GM21529 (cell line): ENCODE results near the gene PAFAH1B1.

Source experiments
- ATAC-seq: cut with Tn5 transposase; IDR thresholded peaks from one replicate; pipeline ENCODE4 v1.9.1; 2021; ENCODE audit not compliant: unreplicated experiment

The PAFAH1B1 gene

DNA sequence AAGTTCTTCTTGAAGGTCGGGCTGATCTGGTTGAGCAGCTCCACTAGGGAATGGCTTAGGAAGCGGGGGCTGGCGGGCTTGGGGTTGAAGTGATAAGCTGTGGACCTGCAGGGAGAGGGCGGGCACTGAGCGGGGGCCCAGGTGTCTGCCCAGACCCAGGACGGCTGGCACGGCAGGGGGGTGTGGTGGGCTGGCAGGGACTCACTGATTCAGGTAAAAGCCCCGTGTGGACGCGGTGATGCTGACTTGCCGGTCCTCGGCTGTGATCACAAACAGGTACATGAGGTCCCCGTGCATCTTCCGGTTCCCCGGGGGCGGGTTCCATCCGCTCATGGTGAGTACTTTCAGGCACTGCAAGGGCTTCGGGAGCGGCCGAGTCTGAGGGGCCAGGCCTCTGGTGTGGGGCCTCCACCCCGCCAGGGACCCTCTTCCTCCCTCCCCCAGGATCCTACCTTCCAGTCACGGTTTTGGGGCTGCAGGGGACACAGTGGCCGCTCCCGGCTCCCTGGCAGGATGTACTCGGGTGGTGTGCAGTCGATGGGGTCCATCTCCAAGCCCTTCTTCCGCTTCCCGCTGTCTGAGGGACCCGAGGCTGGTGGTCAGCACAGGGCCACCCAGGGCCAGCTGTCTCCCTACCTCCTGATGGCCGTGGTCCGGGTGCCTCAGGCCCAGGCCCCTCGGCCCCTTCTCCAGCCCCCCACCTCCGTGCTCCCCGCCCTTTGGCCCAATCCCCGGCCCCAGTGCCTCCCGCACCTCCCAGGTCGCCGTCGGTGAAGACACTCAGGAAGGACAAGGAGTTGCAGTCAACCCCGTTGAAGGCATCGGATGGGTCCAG lies 107.9 kb downstream of the PAFAH1B1 start:
- ATAC-seq = no peak

DNA sequence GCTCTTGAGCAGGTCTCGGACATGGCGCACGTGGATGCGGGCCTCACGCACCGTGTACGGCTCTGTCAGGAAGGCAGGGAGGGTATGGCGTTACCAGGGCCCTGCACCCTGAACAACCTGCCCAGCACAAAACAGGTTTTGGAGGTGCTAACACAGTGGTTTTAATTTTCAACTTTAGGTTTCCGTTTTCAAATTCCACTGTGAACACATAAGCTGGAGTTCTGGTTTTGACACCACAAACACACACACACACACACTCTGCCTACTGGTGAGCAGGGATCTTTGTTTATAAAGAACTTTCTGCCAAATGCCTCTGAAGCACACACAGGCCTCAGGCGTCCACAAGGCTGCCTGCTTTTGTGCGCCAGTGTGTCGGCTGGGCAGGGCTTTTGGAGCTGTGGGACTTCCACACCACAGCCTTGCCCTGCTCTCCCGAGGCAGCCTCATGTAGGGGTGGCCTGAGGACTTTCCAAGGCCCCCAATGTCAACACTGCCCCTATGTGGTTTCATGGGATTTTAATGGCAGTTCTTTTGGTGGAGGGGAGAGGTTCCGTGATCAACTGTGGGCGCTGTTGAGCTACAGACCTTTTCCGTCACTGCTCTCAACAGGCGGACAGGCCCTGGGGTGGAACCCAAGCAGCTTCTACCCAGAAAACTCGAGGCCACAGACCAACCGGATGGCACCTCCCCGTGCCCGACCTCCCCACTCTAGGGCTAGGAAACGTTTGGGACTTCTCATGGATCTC lies 108.7 kb downstream of the PAFAH1B1 start:
- ATAC-seq = no peak

DNA sequence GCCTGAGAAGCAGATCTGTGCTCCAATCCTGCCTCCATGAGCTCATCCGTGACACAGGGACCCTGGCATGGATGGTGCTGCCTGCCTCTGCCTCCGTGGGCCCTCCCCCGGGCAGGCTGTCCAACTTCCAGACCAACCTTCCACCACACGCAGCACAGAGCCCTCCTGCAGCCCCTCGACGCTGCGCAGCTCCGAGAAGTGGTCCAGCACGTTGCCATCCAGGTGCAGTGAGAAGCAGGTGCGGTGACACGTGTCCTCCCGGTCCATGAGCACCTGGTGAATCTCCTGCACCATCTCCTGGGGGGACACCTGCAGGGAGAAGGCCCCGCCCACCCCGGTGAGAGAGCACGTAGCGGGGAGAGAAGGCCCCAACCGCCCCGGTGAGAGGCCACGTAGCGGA lies 109.7 kb downstream of the PAFAH1B1 start:
- ATAC-seq = no peak

DNA sequence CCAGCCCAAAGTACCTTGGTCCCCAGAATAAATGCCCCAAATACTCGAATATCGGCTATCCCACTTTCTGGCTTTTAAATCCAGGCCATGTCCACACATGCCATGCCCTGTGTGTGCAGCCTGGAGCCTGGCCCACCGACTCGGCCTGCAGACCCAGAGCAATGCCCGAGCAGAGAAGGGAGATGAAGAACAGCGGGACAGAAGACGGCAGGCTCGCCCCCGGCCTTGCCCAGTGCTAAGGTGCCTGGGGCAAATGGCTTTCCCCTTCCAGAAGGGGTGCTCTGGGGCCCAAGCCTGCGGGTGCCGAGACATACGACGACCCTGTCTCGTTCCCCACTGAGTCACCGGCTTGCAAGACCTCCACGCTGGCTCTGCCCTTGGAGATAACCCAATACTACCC lies 110.2 kb downstream of the PAFAH1B1 start:
- no peak for ATAC-seq

DNA sequence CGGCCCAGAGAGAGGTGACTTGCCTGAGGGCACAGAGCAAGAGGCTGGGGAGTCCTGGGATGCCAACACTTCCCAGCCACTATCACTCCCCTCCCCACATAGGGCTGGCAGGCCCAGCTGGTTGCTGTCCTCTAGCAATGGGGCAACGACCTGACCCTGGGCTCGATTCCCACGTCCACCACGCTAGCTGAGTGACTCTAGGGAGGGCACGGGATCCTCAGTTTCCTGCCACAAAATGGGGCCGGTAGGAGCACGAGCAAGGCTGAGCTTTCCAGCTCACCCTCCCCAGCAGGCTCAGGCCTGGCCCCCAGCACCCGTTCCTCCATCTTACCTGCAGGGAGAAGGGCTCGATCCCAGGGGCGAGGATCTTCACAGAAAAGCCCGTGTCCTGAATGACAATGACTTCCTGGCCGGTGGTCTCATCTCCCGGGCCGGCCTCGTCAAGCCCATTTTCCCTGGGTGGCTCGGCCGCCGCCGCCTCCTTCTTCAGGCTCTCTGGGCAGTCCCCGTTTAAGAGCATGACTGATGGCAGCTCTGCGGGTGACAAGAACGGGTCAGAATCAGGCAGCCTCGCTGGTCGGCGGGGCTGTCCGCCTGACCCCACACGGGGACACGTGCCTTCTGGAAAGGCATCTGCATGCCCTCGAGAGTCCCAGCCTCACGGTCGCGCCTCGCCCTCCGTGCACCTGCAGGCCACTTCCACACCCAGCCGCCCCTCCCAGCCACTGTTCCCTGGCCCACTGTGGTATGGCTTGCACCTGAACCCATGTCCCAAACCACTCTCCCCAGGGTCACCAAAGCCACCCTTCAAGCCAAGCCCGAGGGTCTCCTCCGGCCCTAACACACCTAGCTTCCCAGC lies 110.8 kb downstream of the PAFAH1B1 start:
- ATAC-seq = no peak

DNA sequence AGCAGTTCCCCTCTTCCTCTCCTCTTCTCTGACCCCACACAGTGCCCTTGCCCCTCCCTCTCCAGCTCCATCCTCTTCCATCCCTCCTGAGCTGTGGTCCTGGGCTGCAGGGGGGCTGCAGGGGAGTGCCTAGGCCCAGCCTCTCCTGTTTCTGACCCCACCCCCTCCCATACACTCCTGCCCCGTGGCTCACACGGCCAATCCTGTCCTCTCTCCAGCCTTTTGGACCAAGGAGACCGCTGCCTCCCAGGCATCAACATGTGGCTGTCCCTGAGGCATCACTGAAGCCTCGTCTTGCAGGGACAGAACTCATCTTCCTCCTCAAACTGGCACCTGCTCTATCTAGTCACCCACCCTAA lies 111.4 kb downstream of the PAFAH1B1 start:
- no peak for ATAC-seq

DNA sequence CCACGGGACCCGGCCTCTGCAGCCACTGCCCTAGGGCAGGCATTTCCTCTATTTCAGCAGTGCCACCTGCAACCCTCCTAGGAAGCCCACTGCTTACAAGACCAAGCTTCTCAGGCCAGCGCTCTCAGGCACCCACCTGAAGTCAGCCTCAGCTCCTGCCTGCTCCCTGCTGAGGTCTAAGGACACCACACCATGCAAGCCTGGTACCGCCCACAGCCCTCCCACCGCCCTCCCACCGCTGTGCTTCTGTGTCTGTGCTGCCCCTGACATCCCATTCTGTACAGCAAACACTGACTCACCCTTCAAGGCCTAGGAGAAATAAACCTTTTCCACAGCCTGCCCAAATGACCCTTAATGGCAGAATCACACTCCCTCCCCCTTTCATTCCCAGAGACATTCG lies 111.8 kb downstream of the PAFAH1B1 start:
- ATAC-seq = no peak

DNA sequence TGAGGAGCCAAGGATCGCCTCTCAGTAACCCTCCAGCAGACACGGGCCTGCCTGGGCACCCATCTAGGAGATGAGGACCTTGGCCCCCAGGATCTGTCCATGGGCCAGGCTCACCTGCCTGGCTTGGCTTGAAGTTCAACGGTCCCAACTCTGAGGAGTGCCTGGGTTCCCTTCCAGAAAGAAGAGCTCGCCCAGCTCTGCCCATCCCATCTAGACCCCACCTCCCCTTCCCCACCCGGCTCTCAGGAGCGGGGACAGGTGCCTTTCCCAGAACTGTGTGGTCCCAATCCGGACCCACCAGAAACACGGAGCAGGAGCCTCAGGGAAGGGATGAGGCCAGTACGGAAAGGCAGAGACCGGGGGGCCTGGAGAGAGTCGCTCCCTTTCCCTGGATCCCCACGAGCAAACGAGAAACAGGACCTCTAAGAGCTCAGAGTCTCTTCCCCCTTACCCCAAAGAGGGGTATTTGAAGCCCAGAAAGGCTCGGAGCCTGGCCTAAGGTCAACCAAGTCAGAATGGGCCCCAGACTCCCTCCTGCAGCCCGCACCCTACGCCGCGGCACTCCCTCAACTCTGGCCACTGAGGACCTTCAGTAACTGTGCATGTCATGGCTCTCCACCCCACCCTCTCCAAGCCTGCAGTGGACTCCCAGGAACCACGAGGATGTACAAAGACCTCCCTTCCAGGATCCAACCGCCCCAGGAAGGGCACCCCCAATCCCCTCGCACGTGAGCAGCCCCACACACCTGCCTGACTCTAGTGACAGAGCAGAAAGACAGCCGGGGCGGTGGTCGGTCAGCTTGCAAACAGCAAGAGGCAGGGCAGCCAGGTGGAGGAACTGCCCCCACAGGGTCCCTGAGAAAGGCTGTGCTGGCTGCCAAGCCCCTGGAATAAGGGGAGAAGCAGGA lies 112.7 kb downstream of the PAFAH1B1 start:
- ATAC-seq = no peak

DNA sequence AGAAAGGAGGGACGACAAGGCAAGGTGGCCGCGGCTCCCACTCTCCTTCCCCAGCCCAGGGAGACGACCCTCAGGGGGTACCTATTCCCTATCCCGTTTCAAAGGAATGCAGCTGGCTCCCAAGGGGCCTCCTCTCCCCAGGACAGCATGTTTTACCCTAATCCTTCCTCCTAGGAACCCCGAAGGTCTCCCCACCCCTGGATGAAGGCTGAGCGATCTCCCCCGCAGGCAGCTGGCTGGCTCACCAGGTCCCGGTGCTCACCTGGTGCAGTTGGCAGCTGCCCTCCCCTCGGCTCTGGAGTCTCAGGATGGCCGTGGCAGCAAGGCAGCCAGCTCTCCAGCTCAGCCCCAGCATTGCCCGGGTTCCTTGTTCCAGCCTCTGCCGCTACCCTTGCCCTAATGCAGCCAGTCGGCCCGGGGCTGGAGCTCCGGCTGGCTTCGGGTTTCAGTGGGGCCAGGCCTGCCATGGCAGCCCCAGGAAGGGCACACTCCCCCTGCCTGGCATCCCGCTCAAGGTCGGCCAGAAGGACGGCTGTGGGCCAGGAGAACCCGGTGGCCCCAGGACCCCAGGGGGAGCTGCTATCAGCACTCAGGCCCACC lies 113.6 kb downstream of the PAFAH1B1 start:
- ATAC-seq = no peak

DNA sequence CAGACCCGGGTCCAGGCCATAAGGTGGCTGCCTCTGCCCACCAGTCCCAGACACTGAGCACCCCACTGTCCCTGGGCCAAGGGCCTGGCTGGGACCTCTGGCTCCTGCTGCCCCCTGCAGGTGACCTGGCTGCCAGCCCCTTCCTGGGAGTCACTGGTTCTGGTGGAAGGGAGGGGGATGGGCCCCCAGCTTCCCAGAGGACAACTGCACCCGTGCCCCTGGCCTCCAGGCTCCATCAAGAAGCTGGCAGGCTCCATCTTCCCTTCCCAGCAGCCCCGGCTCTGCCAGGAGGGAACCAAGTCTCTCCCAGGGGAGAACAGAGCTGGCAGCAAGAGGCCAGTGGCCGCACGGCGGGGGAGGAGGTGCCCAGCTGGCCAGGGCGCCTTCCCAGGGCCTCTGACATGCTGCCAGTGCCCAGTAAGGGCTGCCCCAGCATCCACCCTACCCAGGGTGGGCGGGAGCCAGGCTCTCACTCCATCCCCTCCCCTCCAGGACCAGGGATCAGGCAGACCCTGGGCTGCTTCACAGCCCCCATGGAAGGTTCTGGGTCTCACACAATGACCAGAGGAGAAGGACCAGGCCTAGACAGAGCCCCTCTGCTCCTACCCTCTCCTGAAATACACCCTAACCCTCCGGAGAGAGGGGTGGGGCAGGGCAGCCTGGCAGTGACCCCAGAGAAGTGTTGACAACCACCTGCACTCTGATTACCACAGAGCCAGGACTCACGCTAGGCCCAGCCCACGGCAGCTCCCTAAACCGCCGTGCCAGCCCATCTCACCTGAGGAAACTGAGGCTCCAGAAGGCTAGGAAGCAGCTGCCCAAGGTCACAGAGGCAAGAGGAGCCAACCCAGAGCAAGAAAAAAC lies 114.5 kb downstream of the PAFAH1B1 start:
- no peak for ATAC-seq

DNA sequence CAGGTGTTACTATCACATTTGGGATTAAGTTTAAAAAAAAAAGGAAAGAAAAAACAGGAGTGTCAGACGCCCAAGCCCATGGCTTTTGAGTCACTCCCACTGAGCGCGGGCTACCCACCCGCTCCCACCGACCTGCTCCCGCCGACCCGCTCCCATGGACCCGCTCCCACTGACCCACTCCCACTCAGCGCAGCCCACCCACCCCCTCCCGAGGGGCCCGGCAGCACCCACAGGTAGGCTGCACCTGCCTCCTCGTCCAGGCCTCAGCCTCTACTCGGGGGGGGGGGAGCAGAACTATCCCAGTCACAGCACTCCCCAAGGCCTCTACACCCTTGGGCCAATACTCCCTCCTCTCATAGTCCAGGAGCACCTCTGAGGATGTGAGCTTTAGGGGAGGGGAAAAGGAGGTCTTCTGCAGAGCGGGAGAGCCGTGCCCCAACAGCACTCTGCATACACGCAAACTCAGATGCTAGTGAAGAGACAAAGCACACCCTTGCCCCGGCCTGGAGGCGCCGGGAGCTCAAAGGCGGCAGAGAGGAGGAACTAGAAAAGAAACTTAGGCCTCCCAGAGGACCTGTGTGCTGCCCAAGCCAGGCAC lies 115.2 kb downstream of the PAFAH1B1 start:
- no peak for ATAC-seq

DNA sequence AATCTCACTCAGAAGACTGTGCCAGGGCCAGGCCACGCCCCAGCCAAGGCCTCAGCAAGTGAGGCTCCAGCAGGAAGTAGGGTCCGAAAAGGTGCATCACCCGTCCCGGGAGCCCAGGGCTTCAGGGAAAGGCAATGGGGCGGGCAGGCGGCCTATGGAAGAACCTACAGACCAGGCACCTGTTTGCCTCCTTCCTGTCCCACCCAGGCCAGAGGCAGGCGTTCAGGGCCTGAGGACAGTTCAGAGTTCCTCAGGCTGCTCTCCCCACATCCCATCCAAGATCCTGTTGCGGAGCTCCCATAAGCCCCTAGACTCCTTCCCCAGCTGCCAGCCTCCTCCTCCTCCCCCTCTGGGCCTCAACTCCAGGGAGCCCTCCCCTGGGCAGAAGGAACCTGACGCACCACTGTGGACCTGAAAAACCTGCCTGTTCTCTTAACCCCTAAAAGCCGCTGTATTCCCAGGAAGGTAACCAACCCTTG lies 115.8 kb downstream of the PAFAH1B1 start:
- peak; percentile 48 for ATAC-seq

DNA sequence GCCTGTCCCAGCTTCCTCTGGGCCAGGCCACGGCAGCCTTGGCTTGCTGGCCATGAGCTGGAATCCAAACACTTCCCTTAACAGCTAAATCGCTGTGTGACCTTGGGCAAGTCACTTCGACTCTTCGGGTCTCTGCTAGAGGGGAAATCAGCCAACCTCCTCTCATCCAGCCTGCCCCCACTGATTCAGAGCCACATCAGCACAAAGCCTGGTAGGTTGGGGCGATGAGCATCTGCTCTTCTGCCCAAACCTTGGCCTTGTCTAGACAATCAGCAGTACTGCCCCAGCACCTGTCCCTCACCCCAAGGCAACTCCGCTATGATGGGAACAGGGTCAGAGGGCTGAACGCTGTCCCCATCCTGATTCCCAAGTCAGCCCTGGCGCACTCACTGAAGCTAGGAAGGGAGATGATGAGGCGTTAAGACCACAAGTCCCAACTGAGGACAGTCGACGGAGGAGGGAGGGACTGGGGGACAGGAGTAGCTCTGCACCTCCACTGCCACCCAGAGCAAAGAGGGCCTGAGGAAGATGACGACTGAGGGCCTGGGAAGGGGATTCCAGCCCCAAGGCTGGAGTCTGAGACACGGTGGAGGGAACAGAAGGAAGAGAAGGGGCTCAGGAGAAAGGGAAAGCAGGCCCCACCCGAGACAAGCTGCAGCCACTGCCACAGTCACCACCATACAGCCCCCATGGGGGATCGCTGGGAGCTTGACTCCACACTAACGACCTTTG lies 116.8 kb downstream of the PAFAH1B1 start:
- no peak for ATAC-seq

DNA sequence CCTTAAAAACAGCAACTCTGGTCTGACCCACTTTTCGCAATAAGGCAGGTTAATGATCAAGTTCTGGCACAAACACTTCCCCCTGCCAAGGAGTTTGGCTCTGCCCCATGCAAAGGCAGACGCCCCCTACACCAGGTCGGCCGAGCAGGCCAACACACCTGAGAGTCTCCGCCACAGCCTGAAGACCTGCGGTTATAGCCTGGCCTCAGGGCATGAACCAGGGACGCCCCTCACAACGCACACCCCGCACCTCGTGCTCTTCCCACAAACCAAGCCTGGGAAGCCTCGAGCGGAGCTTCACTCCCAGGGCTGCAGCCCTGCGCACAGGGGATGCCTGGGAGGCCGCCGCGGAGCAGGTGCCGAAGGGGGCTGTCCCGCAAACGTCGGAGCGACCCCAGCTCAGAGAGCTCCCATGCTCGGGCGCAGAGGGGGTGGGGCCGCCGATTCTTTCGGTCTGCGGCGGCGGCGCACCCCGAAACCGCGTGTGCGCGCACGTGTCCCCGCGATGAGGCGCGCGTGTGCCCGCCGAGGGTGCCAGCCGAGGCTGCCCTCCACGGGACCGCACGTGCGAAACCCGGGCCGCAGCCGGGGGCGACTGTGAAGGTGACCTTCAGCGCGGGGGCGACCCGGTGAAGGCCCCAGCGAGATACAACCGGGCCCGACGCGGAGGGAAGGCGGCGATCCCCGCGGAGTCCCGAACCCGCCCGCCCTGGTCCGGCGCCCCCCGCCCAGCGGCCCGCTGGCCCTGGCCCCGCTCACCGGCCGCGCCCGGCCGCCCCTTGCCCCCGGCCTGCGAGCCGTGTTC lies 117.6 kb downstream of the PAFAH1B1 start:
- ATAC-seq = peak; percentile 21

DNA sequence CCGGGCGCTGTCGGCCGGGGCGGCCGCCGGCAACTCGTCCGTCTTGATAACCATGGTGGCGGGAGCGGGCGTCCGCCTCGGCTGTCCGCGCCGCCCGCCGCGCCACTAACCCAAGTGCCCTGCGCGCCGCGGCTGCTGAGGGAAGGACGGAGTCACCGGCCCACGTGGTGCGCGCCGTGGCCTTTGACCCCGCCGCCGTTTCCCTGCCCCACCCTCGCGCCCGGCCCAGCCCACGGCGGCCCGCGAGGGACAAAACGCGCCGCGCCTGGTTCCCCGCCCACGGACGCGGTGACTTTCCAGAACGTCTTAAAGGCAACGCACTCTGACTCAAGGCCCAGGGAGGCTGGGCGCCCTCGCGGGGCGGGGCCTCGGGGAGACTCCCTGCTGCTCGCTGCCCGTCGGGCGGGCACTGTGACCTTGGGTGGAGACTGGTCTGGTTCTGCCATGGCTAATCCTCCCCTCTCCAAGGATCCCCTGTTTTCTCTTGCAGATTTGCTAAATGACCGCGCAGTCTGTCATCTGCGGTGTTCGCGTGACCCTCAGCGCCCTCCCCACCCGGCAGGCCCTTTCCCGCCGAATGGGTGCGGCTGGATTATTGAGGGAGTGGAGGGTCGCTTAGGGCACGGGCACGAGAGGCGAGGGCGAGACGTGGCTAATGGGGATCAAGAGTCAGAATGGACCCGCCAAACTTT lies 118.3 kb downstream of the PAFAH1B1 start, which contains the start of gene CLUH:
Gene CLUH, minus strand, starts transcription at position 157 of the 692 bp plus-strand sequence. Its CDS starts 103 bp downstream, at position 54.
- ATAC-seq = peak; percentile 67

DNA sequence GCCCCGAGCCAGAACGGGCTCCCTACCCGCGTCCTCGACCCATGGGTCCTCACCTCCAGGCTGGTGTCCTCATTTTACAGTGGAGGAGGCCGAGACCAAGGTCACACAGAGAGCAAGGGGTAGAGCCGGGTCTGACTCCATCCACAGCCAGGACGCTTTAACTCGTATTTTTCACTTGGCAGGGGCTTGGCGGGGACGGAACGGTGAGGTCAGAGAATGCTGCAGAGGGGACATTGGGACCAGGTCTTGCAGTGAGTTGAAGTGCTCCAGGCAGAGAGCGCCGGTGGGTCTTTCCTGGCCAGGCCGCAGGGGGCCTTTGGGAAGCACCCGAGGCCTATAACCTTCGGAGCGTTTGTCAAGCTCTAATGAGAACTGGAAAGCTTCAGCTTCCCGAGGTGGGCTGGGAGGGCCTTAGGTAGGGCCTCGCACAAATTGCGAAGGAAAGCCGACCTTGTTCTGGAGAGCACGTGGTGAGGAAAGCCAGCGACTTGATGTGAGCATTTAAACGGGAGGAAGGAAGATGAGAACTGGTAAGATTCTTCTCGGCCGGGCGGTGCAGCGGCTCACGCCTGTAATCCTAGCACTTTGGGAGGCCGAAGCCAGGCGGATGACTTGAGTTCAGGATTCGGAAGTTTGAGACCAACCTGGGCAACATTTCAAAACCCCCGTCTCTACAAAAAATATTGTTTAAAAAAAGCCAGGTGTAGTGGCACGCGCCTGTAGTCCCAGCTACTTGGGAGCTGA lies 119.0 kb downstream of the PAFAH1B1 start:
- no peak for ATAC-seq
